Peyer's patch (tissue), 4 donors: ENCODE results near the gene LRRC56. TPM values are rescaled to one million over a fixed set of nuclear protein-coding genes. Genes with fewer than 3 reads are reported as not detected.

Source experiments
- DNase-seq, 3 donors: peaks; one replicate each; pipeline ENCODE4 v3.0.0-alpha.2; 2017 to 2019
- H3K27ac ChIP-seq, 4 donors: fragments of 200-600 bp; sonication (generic); one replicate each; pipeline ENCODE4 v1.5.1; 2016 to 2019
- H3K27me3 ChIP-seq, 2 donors: fragments of 200-600 bp; sonication (generic); one replicate each; pipeline ENCODE4 v1.5.1; 2019
- H3K36me3 ChIP-seq, 3 donors: fragments of 200-600 bp; sonication (generic); one replicate each; pipeline ENCODE4 v1.5.1; 2016 to 2019
- H3K4me1 ChIP-seq, 4 donors: fragments of 200-600 bp; sonication (generic); one replicate each; pipeline ENCODE4 v1.5.1; 2016 to 2019
- H3K4me3 ChIP-seq, 4 donors: fragments of 200-600 bp; sonication (generic); 1 replicate in 3 of 4; 2 replicates in 1 of 4; pipeline ENCODE4 v1.5.1; 2016 to 2019; ENCODE audit warnings: mild to moderate bottlenecking in 1 of 4
- H3K9me3 ChIP-seq, 4 donors: fragments of 200-600 bp; sonication (generic); one replicate each; pipeline ENCODE4 v1.5.1; 2016 to 2019; ENCODE audit warnings: mild to moderate bottlenecking in 1 of 4
- CTCF ChIP-seq, 6 experiments: fragments of 450-650 bp in 4 of 6; fragments of 200-600 bp in 2 of 6; sonication (generic) in 1 of 6; IDR thresholded peaks; one replicate each; pipeline ENCODE4 v1.5.1; 2017 to 2019; ENCODE audit warnings: antibody characterized with exemption in 6 of 6, mild to moderate bottlenecking in 3 of 6, moderate library complexity in 1 of 6
- POLR2A ChIP-seq, 2 donors: fragments of 450-650 bp; IDR thresholded peaks; one replicate each; pipeline ENCODE4 v1.5.1; 2017; ENCODE audit warnings: antibody characterized with exemption in 2 of 2, mild to moderate bottlenecking in 2 of 2, moderate library complexity in 2 of 2
- total RNA-seq, 4 donors: library from RNA; depleted of rRNA; stranded (reverse); fragments of >200 nt; gene quantifications; one replicate each; pipeline ENCODE4 v1.1.0, GENCODE V29; 2016

LRRC56 gene
- total RNA-seq, 4 donors from 2014 or later: 0.67 to 4.1 (median 2.4) TPM

DNA sequence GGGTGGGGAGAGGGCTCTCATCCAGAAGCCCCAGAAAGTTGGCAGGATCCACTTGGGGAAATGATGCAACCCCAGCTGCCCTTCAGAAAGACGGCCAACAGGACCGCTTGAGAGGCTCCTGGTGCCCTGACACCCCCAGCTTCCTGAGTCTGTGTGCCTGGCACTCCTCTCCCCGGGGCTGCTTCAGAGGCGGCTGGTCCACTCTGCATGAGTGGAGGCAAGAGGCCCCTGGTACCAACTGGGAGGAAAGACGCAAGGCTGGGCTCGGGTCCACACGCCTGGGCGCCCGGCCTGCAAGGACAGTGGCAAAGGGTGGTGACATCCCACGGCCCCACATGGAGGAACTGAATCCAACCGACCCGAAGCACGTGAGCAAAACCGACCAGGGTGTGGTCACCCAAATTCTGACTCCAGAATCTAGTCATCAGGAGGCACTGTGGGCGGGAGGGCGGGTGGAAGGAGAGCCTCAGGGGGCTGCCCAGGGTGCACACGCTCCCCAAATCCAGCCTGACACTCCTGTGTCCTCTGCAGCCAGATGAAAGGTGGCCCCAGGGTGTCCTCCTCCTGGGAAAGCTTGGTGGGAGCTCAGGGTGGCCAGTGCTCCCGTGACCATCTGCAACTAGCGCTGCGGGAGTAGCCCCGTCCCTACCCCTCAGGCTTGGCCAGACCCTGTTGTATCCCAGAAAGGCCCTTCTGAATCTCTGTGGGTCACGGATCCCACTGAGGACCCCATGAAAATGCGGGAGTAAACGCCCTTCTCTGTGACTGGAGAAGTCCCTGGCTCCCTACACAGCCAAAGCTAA is 33.9 kb upstream of the LRRC56 start:
- Histone ChIP-seq H3K36me3 (peaks cover 0 to 37% (median 0%) of the 10 kb centered on the region in 3 donors), H3K9me3 (no peaks in the 10 kb centered on the region), H3K27me3 (no peaks in the 10 kb centered on the region), H3K27ac (peak overlapping the region; percentile 20 to 73 (median 64)), H3K4me1 (peaks cover 6 to 40% (median 19%) of the 10 kb centered on the region in 4 donors), H3K4me3 (peak overlapping the region; percentile 36 to 56 (median 46))
- DNase-seq: peak in 2 of 3 donors; percentile 49 to 68
- TF ChIP-seq CTCF (IDR thresholded peaks at IDR 0.05) (no peak), POLR2A (IDR thresholded peaks at IDR 0.05) (no peak)

DNA sequence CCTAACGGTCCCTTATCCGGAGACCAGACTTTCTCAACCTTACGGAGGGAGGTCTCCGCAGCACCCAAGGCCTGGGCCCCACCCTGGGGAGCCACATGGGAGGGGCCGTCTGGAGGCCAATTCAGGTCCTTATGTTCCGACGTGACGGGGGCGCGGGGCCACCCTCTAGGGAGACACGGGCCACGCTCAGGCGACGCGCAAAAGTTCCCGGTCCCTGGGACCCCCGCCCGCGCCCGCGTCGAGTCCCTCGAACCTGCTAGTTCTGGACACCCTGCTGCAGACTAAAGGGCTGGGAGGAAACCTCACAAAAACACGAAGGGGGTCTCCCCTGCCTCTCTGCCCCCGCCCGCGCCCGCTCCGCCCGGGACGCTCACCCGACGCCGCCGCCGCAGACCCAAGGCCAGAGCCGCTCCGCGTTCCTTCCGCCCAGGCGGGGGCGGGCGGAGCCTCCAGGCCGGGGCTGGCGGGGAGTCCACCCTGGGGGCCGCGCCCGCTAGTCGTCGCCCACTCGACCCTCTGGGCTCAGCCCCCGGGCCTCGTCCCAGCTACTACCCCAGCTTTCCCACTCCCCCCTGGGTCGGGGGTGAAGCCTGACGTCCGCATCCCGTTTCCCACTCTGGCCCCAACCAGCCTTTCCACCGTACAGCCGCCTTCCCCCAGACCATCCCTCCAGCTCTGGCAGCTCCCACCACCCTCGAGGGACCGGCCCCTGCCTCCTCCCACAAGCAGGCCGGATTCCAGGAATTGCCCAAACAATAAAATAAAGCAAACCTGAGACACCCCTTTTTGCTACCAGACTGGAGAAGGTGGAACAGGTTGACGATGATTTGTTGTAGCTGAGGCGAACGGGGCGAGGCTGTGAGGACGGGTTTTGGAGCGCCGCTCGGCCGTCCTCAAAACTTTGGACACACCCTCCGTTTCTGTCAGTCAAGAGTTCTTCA is 33.0 kb upstream of the LRRC56 start:
- no peak for DNase-seq
- Histone ChIP-seq H3K4me1 (peaks cover 6 to 40% (median 19%) of the 10 kb centered on the region in 4 donors), H3K27me3 (no peaks in the 10 kb centered on the region), H3K36me3 (peaks cover 0 to 37% (median 0%) of the 10 kb centered on the region in 3 donors), H3K9me3 (no peaks in the 10 kb centered on the region), H3K27ac (peak overlapping the region; percentile 20 to 73 (median 64)), H3K4me3 (peak overlapping the region; percentile 36 to 56 (median 46))
- TF ChIP-seq POLR2A (IDR thresholded peaks at IDR 0.05) (no peak), CTCF (IDR thresholded peaks at IDR 0.05) (no peak)

DNA sequence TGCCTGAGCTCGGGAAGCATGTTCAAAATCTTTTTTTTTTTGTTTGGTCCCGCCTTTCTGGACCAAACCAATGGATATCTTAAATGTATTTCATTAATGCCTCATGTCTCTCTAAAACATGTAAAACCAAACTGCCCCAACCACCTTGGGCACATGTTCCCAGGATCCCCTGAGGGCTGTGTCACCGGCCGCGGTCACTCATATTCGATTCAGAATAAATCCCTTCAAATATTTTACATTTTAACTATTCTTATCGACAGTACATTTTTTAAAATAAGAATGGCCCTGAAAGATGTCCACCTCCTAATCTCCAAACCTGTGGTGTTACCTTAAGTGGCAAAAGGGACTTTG is 32.4 kb upstream of the LRRC56 start:
- no peaks in the 10 kb centered on the region for H3K9me3 ChIP-seq
- peak overlapping the region in 3 of 4 donors; percentile 20 to 99 (median 56) for H3K27ac ChIP-seq
- no peaks in the 10 kb centered on the region for H3K27me3 ChIP-seq
- no peak for DNase-seq
- H3K36me3 ChIP-seq: peaks cover 0 to 31% (median 0%) of the 10 kb centered on the region in 3 donors
- TF ChIP-seq CTCF (IDR thresholded peaks at IDR 0.05) (no peak), POLR2A (IDR thresholded peaks at IDR 0.05) (no peak)
- peaks cover 6 to 40% (median 19%) of the 10 kb centered on the region in 4 donors for H3K4me1 ChIP-seq
- H3K4me3 ChIP-seq: peak overlapping the region in 3 of 4 donors; percentile 43 to 56 (median 49)

- Histone ChIP-seq H3K4me3 (peak overlapping the region; percentile 79 to 100 (median 88)), H3K27me3 (no peaks in the 10 kb centered on the region), H3K9me3 (no peaks in the 10 kb centered on the region), H3K36me3 (peaks cover 0 to 24% (median 0%) of the 10 kb centered on the region in 3 donors), H3K4me1 (peaks cover 6 to 40% (median 19%) of the 10 kb centered on the region in 4 donors), H3K27ac (peak overlapping the region; percentile 99 to 100 (median 100))
- DNase-seq: peak; percentile 91 to 99 (median 98)
- peak; percentile 42 to 64 for TF ChIP-seq POLR2A (IDR thresholded peaks at IDR 0.05)
- peak in 1 of 6 experiments; percentile 26 for TF ChIP-seq CTCF (IDR thresholded peaks at IDR 0.05)
Observed at GRCh38 chr11:506238-506994, 30.9 kb upstream of the LRRC56 start.
